HepG2 (cell line): ENCODE results near the gene ALDH1L2. TPM values are rescaled to one million over a fixed set of nuclear protein-coding genes. Genes with fewer than 3 reads are reported as not detected.

Experiments used
- DZIP1 ChIP-seq: sonication (generic); formaldehyde crosslinking; IDR thresholded peaks from 2 replicates; pipeline ENCODE4 v1.5.0; 2020; ENCODE audit warnings: mild to moderate bottlenecking, missing genetic modification reagents
- GATAD2A ChIP-seq: IDR thresholded peaks from 2 replicates; pipeline ENCODE4 v1.6.1; 2016
- HOXA3 ChIP-seq: sonication (generic); formaldehyde crosslinking; IDR thresholded peaks from 2 replicates; pipeline ENCODE4 v1.5.0; 2020; ENCODE audit warnings: missing genetic modification reagents
- MAZ ChIP-seq, 2 experiments: sonication (generic) in 1 of 2; formaldehyde crosslinking in 1 of 2; IDR thresholded peaks; 2 replicates each; pipeline versions ENCODE4 v1.5.0 to v1.6.1; 2012 to 2020; ENCODE audit warnings: low read depth in 2 of 2, mild to moderate bottlenecking in 2 of 2, borderline replicate concordance in 1 of 2, improper control_type of control experiment in 1 of 2, low read length in 1 of 2, missing genetic modification reagents in 1 of 2, moderate library complexity in 1 of 2
- RFX3 ChIP-seq: IDR thresholded peaks from 2 replicates; pipeline ENCODE4 v1.6.1; 2016; ENCODE audit warnings: missing biosample characterization, missing genetic modification reagents
- TFDP2 ChIP-seq: sonication (generic); formaldehyde crosslinking; IDR thresholded peaks from 2 replicates; pipeline ENCODE4 v1.4.0; 2020; ENCODE audit warnings: missing genetic modification reagents
- USF2 ChIP-seq, 2 experiments: sonication (generic) in 1 of 2; formaldehyde crosslinking in 1 of 2; IDR thresholded peaks; 2 replicates each; pipeline versions ENCODE4 v1.5.1 to v1.6.1; 2011 to 2020; ENCODE audit warnings: borderline replicate concordance in 1 of 2, low read depth in 1 of 2, low read length in 1 of 2, mild to moderate bottlenecking in 1 of 2, missing genetic modification reagents in 1 of 2, moderate library complexity in 1 of 2
- ZNF230 ChIP-seq: sonication (generic); formaldehyde crosslinking; IDR thresholded peaks from 2 replicates; pipeline ENCODE4 v1.4.0; 2020; ENCODE audit warnings: mild to moderate bottlenecking, missing genetic modification reagents
- ZNF563 ChIP-seq: sonication (generic); formaldehyde crosslinking; IDR thresholded peaks from 2 replicates; pipeline ENCODE4 v1.8.0; 2022; ENCODE audit warnings: mild to moderate bottlenecking, moderate library complexity, missing genetic modification reagents
- ZNF790 ChIP-seq: sonication (generic); formaldehyde crosslinking; IDR thresholded peaks from 2 replicates; pipeline ENCODE4 v1.8.0; 2022; ENCODE audit warnings: missing genetic modification reagents, mild to moderate bottlenecking, borderline replicate concordance
- polyA plus RNA-seq, 8 experiments: library from polyadenylated mRNA; depleted of rRNA in 3 of 8; stranded (reverse) in 7 of 8; unstranded in 1 of 8; fragments of >200 nt; fragmentation: Illumina TruSeq in 4 of 8; extraction: Trizol in 4 of 8; gene quantifications; 2 replicates each; pipeline versions ENCODE4 v1.2.1 to v1.2.3, GENCODE V29; 2011 to 2016; ENCODE audit warnings: low read depth in 4 of 8, missing spikeins in 1 of 8, mixed read lengths in 1 of 8; ENCODE audit not compliant: insufficient read depth in 1 of 8
- total RNA-seq, 5 experiments: library from RNA; depleted of rRNA; stranded (reverse); fragments of >200 nt; fragmentation: Illumina TruSeq; extraction: Trizol; gene quantifications; 2 replicates each; pipeline ENCODE4 v1.2.3, GENCODE V29; 2016; ENCODE audit warnings: low read depth in 1 of 5
- TF ChIP-seq, protein P1 (sequence below): sonication (generic); formaldehyde crosslinking; IDR thresholded peaks from 2 replicates; pipeline ENCODE4 v1.4.0; 2020; ENCODE audit warnings: missing genetic modification reagents, mild to moderate bottlenecking, borderline replicate concordance
- TF ChIP-seq, protein P2 (sequence below): sonication (generic); formaldehyde crosslinking; IDR thresholded peaks from 2 replicates; pipeline ENCODE4 v1.4.0; 2020; ENCODE audit warnings: mild to moderate bottlenecking, missing genetic modification reagents

Gene ALDH1L2
- total and polyA plus RNA-seq, 2 of the 13 experiments (the other 11 are each of a cell fraction or from before 2014, with no cell fraction given): 0.40 to 4.6 TPM

GRCh38 chr12:105107494-105108371, 23.5 kb upstream of the ALDH1L2 start, which contains the start of gene WASHC4 (continued):
- TF ChIP-seq, protein P1, sequence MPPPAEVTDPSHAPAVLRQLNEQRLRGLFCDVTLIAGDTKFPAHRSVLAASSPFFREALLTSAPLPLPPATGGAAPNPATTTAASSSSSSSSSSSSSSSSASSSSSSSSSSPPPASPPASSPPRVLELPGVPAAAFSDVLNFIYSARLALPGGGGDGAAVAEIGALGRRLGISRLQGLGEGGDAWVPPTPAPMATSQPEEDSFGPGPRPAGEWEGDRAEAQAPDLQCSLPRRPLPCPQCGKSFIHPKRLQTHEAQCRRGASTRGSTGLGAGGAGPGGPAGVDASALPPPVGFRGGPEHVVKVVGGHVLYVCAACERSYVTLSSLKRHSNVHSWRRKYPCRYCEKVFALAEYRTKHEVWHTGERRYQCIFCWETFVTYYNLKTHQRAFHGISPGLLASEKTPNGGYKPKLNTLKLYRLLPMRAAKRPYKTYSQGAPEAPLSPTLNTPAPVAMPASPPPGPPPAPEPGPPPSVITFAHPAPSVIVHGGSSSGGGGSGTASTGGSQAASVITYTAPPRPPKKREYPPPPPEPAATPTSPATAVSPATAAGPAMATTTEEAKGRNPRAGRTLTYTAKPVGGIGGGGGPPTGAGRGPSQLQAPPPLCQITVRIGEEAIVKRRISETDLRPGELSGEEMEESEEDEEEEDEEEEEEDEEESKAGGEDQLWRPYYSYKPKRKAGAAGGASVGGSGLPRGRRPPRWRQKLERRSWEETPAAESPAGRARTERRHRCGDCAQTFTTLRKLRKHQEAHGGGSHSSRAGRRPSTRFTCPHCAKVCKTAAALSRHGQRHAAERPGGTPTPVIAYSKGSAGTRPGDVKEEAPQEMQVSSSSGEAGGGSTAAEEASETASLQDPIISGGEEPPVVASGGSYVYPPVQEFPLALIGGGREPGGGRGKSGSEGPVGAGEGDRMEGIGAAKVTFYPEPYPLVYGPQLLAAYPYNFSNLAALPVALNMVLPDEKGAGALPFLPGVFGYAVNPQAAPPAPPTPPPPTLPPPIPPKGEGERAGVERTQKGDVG (CRISPR knock-in tag): peak; percentile 68; the same call in 1 of the 2 replicates
- no peak for TF ChIP-seq MAZ (IDR thresholded peaks at IDR 0.05; ENCODE audit: borderline replicate concordance, low read depth, low read length)
- TF ChIP-seq MAZ (CRISPR knock-in tag; IDR thresholded peaks at IDR 0.05; ENCODE audit: low read depth): peak; percentile 91
- TF ChIP-seq, protein P2, sequence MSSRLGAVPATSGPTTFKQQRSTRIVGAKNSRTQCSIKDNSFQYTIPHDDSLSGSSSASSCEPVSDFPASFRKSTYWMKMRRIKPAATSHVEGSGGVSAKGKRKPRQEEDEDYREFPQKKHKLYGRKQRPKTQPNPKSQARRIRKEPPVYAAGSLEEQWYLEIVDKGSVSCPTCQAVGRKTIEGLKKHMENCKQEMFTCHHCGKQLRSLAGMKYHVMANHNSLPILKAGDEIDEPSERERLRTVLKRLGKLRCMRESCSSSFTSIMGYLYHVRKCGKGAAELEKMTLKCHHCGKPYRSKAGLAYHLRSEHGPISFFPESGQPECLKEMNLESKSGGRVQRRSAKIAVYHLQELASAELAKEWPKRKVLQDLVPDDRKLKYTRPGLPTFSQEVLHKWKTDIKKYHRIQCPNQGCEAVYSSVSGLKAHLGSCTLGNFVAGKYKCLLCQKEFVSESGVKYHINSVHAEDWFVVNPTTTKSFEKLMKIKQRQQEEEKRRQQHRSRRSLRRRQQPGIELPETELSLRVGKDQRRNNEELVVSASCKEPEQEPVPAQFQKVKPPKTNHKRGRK (CRISPR knock-in tag): no peak
- TF ChIP-seq RFX3 (CRISPR knock-in tag): no peak
- peak; percentile 95; the same call in 1 of the 2 replicates for TF ChIP-seq ZNF230 (CRISPR knock-in tag)
- TF ChIP-seq DZIP1 (CRISPR knock-in tag): 0 out of 2 replicates have a peak, but pooled peaks have one; percentile 11
- peak; percentile 85 for TF ChIP-seq TFDP2
- TF ChIP-seq GATAD2A (CRISPR knock-in tag): no peak
- TF ChIP-seq ZNF563: peak; percentile 93
- TF ChIP-seq USF2 (IDR thresholded peaks at IDR 0.05; ENCODE audit: low read depth, low read length): peak; percentile 91
- peak; percentile 92 for TF ChIP-seq USF2 (CRISPR knock-in tag; IDR thresholded peaks at IDR 0.05; ENCODE audit: borderline replicate concordance)
- TF ChIP-seq HOXA3: peak; percentile 94
- peak; percentile 77; the same call in 1 of the 2 replicates for TF ChIP-seq ZNF790 (CRISPR knock-in tag)
